ENCODE measurements around the gene PROM2. TPM values are rescaled to one million over a fixed set of nuclear protein-coding genes. Genes with fewer than 3 reads are reported as not detected.

PROM2 gene
- total and polyA plus RNA-seq, 2 donors (not counting 3 experiments of a cell fraction or from before 2014, with no cell fraction given), result 0.39 to 0.60 TPM

DNA sequence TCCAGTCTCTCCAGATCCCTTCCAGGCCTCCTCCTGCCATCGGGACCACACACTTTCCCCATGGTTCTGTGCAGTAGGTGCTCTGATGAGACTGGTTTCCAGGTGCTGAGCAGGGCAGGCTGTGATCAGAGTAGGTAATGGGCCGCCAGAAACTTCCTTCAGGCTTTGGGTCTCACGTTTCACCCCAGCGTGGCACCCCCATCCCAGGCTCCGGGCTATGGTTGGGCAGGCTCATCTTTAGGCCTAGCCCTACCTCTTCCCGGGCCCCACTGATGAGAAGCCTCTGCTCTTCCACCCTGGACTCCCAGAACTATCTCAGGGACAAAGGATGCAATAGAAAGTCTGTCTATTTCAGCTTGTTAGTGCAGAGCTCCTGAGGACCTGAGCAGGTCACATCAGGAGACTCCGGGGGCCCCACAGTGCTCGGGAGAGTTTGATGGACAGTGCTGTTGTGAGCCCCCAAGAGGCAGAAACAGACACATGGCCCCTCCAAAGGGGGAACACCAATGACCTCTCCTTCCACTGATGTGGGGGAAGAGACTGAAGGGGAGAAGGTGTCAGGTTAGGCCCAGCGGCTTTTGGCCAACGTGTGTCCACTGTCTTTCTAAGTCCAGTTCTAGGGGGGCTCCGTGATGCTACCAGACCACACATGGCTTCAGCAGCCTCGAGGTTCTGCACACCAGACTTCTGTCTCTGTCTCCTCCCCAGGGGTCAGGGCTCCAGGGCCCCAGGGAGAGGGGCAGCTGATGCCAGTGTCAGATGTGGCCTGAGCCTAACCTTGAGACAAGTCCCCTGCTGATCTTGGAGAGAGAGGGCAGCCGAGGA is 5.8 kb upstream of the PROM2 start:
- Histone ChIP-seq H3K4me3 (replicated peaks in 1 of 3; ENCODE audit: insufficient read depth in 1 of 3, low read depth in 1 of 3, low read length in 3 of 3) (no peak overlapping the region), H3K27ac (ENCODE audit: insufficient read depth, low read depth, low read length) (no peak overlapping the region), H3K9ac (replicated peaks; ENCODE audit: extremely low read depth, insufficient read depth, low read length) (no peak overlapping the region), H3K9me3 (replicated peaks; ENCODE audit: control insufficient read depth, insufficient read depth, low read length) (no peaks in the 10 kb centered on the region), H3K27me3 (ENCODE audit: control insufficient read depth in 2 of 2, insufficient read depth in 2 of 2, low read length in 2 of 2) (no peaks in the 10 kb centered on the region), H3K4me1 (ENCODE audit: control insufficient read depth, extremely low read depth, insufficient read depth, low read length) (no peaks in the 10 kb centered on the region), H3K9me1 (replicated peaks; ENCODE audit: control insufficient read depth, extremely low read depth, insufficient read depth, low read length) (no peaks in the 10 kb centered on the region), H4K20me1 (replicated peaks; ENCODE audit: control insufficient read depth, extremely low read depth, insufficient read depth, low read length) (no peaks in the 10 kb centered on the region), H3K36me3 (ENCODE audit: control insufficient read depth in 2 of 2, extremely low read depth in 1 of 2, insufficient read depth in 2 of 2, low read length in 2 of 2) (no peaks in the 10 kb centered on the region), H3K79me2 (ENCODE audit: control insufficient read depth, insufficient read depth, low read length) (no peaks in the 10 kb centered on the region), H2AFZ (ENCODE audit: low read depth, low read length) (no peak overlapping the region), H3K4me2 (ENCODE audit: insufficient read depth, low read length) (no peak overlapping the region)
- TF ChIP-seq POLR2A (IDR thresholded peaks at IDR 0.05; ENCODE audit: low read depth, low read length) (no peak), MYC (IDR thresholded peaks at IDR 0.05; ENCODE audit: low read depth, low read length) (no peak), FOS (IDR thresholded peaks at IDR 0.05; ENCODE audit: borderline replicate concordance, insufficient read depth, low read length) (no peak), CTCF (IDR thresholded peaks at IDR 0.05; ENCODE audit: extremely low read depth in 1 of 2, insufficient read depth in 1 of 2, low read depth in 1 of 2, low read length in 2 of 2) (no peak), JUN (IDR thresholded peaks at IDR 0.05; ENCODE audit: borderline replicate concordance, insufficient read depth, insufficient read length, low read depth) (no peak), POLR2AphosphoS5 (IDR thresholded peaks at IDR 0.05; ENCODE audit: insufficient read depth, low read depth, low read length) (no peak), EZH2 (IDR thresholded peaks at IDR 0.05; ENCODE audit: borderline replicate concordance, low read depth, low read length, severe bottlenecking) (no peak), GATA2 (IDR thresholded peaks at IDR 0.05; ENCODE audit: insufficient read depth, insufficient read length, low read depth, low read length) (no peak)
- TF ChIP-seq, protein P1, sequence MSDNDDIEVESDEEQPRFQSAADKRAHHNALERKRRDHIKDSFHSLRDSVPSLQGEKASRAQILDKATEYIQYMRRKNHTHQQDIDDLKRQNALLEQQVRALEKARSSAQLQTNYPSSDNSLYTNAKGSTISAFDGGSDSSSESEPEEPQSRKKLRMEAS (IDR thresholded peaks at IDR 0.05; ENCODE audit: insufficient read depth, insufficient read length), result no peak
- no peak for FAIRE-seq
- ChIA-PET CTCF (no interaction called here), POLR2A (no interaction called here)
- intact Hi-C loops (cut with micrococcal nuclease), result no loop called here
- no peak for DNase-seq (ENCODE audit: low read depth, low spot score)
- dilution Hi-C loops (cut with MboI; ENCODE audit: extremely low pct_ligation_motif_present, low sequenced_read_pairs), result no loop called here
- no TSS peak for BruUV-seq (replicated peaks)
